Upper lobe of left lung (tissue), 6 donors: ENCODE measurements around the gene TRPM2. TPM values are rescaled to one million over a fixed set of nuclear protein-coding genes. Genes with fewer than 3 reads are reported as not detected.

ENCODE experiments used
- ATAC-seq, 2 donors: fragments of 200-7000 bp; cut with Tn5 transposase; one replicate each; pipeline ENCODE4 v1.9.1; 2022; ENCODE audit warnings: mild to moderate bottlenecking in 2 of 2, moderate library complexity in 2 of 2; ENCODE audit not compliant: low FRiP score in 2 of 2
- DNase-seq, 2 donors: peaks; one replicate each; pipeline ENCODE4 v3.0.0-alpha.2; 2019 to 2020
- H3K27ac ChIP-seq, 4 donors: fragments of 200-600 bp; sonication (generic); one replicate each; pipeline ENCODE4 v1.5.1; 2016 to 2019
- H3K27me3 ChIP-seq, 4 donors: fragments of 200-600 bp; sonication (generic); one replicate each; pipeline ENCODE4 v1.5.1; 2017 to 2019
- H3K36me3 ChIP-seq, 4 donors: fragments of 200-600 bp; sonication (generic); one replicate each; pipeline ENCODE4 v1.5.1; 2016 to 2019
- H3K4me1 ChIP-seq, 4 donors: fragments of 200-600 bp; sonication (generic); one replicate each; pipeline ENCODE4 v1.5.1; 2018 to 2019
- H3K4me3 ChIP-seq, 4 donors: fragments of 200-600 bp; sonication (generic); one replicate each; pipeline ENCODE4 v1.5.1; 2017 to 2019; ENCODE audit warnings: mild to moderate bottlenecking in 2 of 4, moderate library complexity in 1 of 4
- H3K9me3 ChIP-seq, 4 donors: fragments of 200-600 bp; sonication (generic); one replicate each; pipeline ENCODE4 v1.5.1; 2018 to 2019
- CTCF ChIP-seq, 6 experiments: fragments of 450-650 bp in 4 of 6; fragments of 200-600 bp in 2 of 6; sonication (generic) in 2 of 6; IDR thresholded peaks; one replicate each; pipeline ENCODE4 v1.5.1; 2016 to 2019; ENCODE audit warnings: antibody characterized with exemption in 6 of 6
- EP300 ChIP-seq, 4 donors: sonication (generic); formaldehyde crosslinking; IDR thresholded peaks; one replicate each; pipeline ENCODE4 v1.5.1; 2017; ENCODE audit warnings: antibody characterized with exemption in 4 of 4, control low read depth in 2 of 4
- POLR2A ChIP-seq, 4 donors: fragments of 450-650 bp; IDR thresholded peaks; one replicate each; pipeline ENCODE4 v1.5.1; 2016 to 2017; ENCODE audit warnings: antibody characterized with exemption in 4 of 4, mild to moderate bottlenecking in 2 of 4
- POLR2AphosphoS5 ChIP-seq, 2 donors: sonication (generic); formaldehyde crosslinking; IDR thresholded peaks; one replicate each; pipeline ENCODE4 v1.5.1; 2017; ENCODE audit warnings: antibody characterized with exemption in 2 of 2
- WGBS, 2 donors: methylation state at CpG; one replicate each; pipeline ENCODE4 v1.1.5; 2017 to 2018; 5-methylcytosine and 5-hydroxymethylcytosine counted together
- total RNA-seq, 6 donors: library from RNA; depleted of rRNA in 4 of 6; stranded (reverse); fragments of >200 nt in 4 of 6; gene quantifications; one replicate each; pipeline versions ENCODE4 v1.1.0 to v1.2.1, GENCODE V29; 2016 to 2021
- donor health status: DM: no; HTN: no; CAD: no; lungs with moderate emphysema.
- donor health status: DM: no; HTN: yes; CAD: no; lungs with severe emphysema.

Gene TRPM2
- total RNA-seq, 6 donors from 2014 or later: 2.2 to 37.7 (median 12.7) TPM

- 63 to 70% methylated on average over 25 to 31 of the region's 31 CpGs for WGBS, 2 donors
- H3K9me3 ChIP-seq: peaks cover 4 to 13% (median 12%) of the 10 kb centered on the region in 4 donors
- H3K27me3 ChIP-seq: no peaks in the 10 kb centered on the region
- TF ChIP-seq POLR2A (IDR thresholded peaks at IDR 0.05) (no peak), CTCF (IDR thresholded peaks at IDR 0.05) (no peak), EP300 (IDR thresholded peaks at IDR 0.05) (no peak), POLR2AphosphoS5 (IDR thresholded peaks at IDR 0.05) (no peak)
- ATAC-seq (no peak), DNase-seq (no peak)
- no peak overlapping the region for H3K4me3 ChIP-seq
- H3K36me3 ChIP-seq: peaks cover 0 to 10% (median 0%) of the 10 kb centered on the region in 4 donors
- H3K4me1 ChIP-seq: peaks cover 0 to 7% (median 3%) of the 10 kb centered on the region in 4 donors
- H3K27ac ChIP-seq: no peak overlapping the region
Observed at GRCh38 chr21:44379991-44380865, 26.8 kb downstream of the TRPM2 start.

- Histone ChIP-seq H3K4me1 (peaks cover 0 to 1% (median under 1%) of the 10 kb centered on the region in 4 donors), H3K27me3 (no peaks in the 10 kb centered on the region), H3K27ac (no peak overlapping the region), H3K36me3 (peaks cover 0 to 10% (median 0%) of the 10 kb centered on the region in 4 donors), H3K4me3 (no peak overlapping the region), H3K9me3 (peaks cover 10 to 19% (median 18%) of the 10 kb centered on the region in 4 donors)
- WGBS, 2 donors: 79 to 87% methylated on average over 10 of the region's 10 CpGs
- TF ChIP-seq CTCF (IDR thresholded peaks at IDR 0.05) (no peak), POLR2A (IDR thresholded peaks at IDR 0.05) (no peak)
- no peak for ATAC-seq
- DNase-seq: no peak
Observed at GRCh38 chr21:44380876-44381275, 27.5 kb downstream of the TRPM2 start.

- DNase-seq: no peak
- no peak for TF ChIP-seq CTCF (IDR thresholded peaks at IDR 0.05)
- TF ChIP-seq POLR2A (IDR thresholded peaks at IDR 0.05): no peak
- TF ChIP-seq EP300 (IDR thresholded peaks at IDR 0.05): no peak
- TF ChIP-seq POLR2AphosphoS5 (IDR thresholded peaks at IDR 0.05): no peak
- Histone ChIP-seq H3K27ac (no peak overlapping the region), H3K27me3 (no peaks in the 10 kb centered on the region), H3K4me3 (no peak overlapping the region), H3K36me3 (peaks cover 0 to 10% (median 0%) of the 10 kb centered on the region in 4 donors), H3K4me1 (no peaks in the 10 kb centered on the region), H3K9me3 (peaks cover 12 to 28% (median 23%) of the 10 kb centered on the region in 4 donors)
- no peak for ATAC-seq
Observed at GRCh38 chr21:44381874-44382273, 28.5 kb downstream of the TRPM2 start.

- no peaks in the 10 kb centered on the region for H3K27me3 ChIP-seq
- H3K27ac ChIP-seq: no peak overlapping the region
- H3K9me3 ChIP-seq: peaks cover 12 to 30% (median 24%) of the 10 kb centered on the region in 4 donors
- TF ChIP-seq EP300 (IDR thresholded peaks at IDR 0.05): no peak
- no peak for TF ChIP-seq POLR2AphosphoS5 (IDR thresholded peaks at IDR 0.05)
- no peak for TF ChIP-seq POLR2A (IDR thresholded peaks at IDR 0.05)
- TF ChIP-seq CTCF (IDR thresholded peaks at IDR 0.05): no peak
- no peaks in the 10 kb centered on the region for H3K4me1 ChIP-seq
- ATAC-seq: no peak
- WGBS, 2 donors: 87 to 90% methylated on average over 8 to 9 of the region's 9 CpGs
- no peak overlapping the region for H3K4me3 ChIP-seq
- no peak for DNase-seq
- peaks cover 0 to 10% (median 0%) of the 10 kb centered on the region in 4 donors for H3K36me3 ChIP-seq
Observed at GRCh38 chr21:44382536-44382935, 29.1 kb downstream of the TRPM2 start.
